ENCODE data around the gene TTC7B. TPM values are rescaled to one million over a fixed set of nuclear protein-coding genes. Genes with fewer than 3 reads are reported as not detected.

TTC7B gene
- total and polyA plus RNA-seq, 10 of the 15 experiments (the other 5 are each of a cell fraction or from before 2014, with no cell fraction given) = under 0.01 to 1.1 (median 0.26) TPM; not detected in 2

- TF ChIP-seq ZBTB40 (IDR thresholded peaks at IDR 0.05; ENCODE audit: borderline replicate concordance) = no peak
- TF ChIP-seq MLLT1 (IDR thresholded peaks at IDR 0.05) = no peak
Observed at GRCh38 chr14:90538095-90538494, 278.1 kb downstream of the TTC7B start (continued).

GRCh38 chr14:90536511-90537191 is 279.6 kb downstream of the TTC7B start:
- BruUV-seq (replicated peaks) = no TSS peak
- FAIRE-seq (no peak), ATAC-seq (no peak), DNase-seq (ENCODE audit: low read depth, low spot score) (no peak)
- WGBS (ENCODE audit: insufficient coverage, insufficient replicate concordance, low lambda C conversion rate, missing lambda C conversion rate) = 34% methylated on average over 23 of the region's 23 CpGs
- H3K9ac ChIP-seq (ENCODE audit: control insufficient read depth, insufficient read depth, low read length) = no peak overlapping the region
- POLR2A ChIA-PET = no interaction called here
- no peak overlapping the region for H2AFZ ChIP-seq (ENCODE audit: control insufficient read depth, low read depth, low read length)
- H3K4me3 ChIP-seq = no peak overlapping the region
- TF ChIP-seq RBBP5 (conservative IDR thresholded peaks at IDR 0.05) (no peak), BACH1 (IDR thresholded peaks at IDR 0.05; ENCODE audit: borderline replicate concordance) (no peak), USF2 (IDR thresholded peaks at IDR 0.05; ENCODE audit: borderline replicate concordance, low read depth, low read length) (no peak), CREM (IDR thresholded peaks at IDR 0.05; ENCODE audit: low read depth) (no peak), YY1 (IDR thresholded peaks at IDR 0.05; ENCODE audit: low read depth, low read length) (no peak), BCL3 (IDR thresholded peaks at IDR 0.05; ENCODE audit: borderline replicate concordance, insufficient read depth, low read depth, low read length, poor library complexity, severe bottlenecking) (no peak), PKNOX1 (IDR thresholded peaks at IDR 0.05) (no peak), MEF2A (IDR thresholded peaks at IDR 0.05; ENCODE audit: insufficient read depth, low read depth, low read length) (no peak)
- no peaks in the 10 kb centered on the region for H3K27me3 ChIP-seq (replicated peaks in 1 of 2; ENCODE audit: control insufficient read depth in 2 of 2, insufficient read depth in 2 of 2, low read length in 1 of 2)
- H3K4me2 ChIP-seq (ENCODE audit: control insufficient read depth, insufficient read depth) = no peak overlapping the region
- intact Hi-C loops (cut with micrococcal nuclease; ENCODE audit: unreplicated experiment) = no loop called here
- no peaks in the 10 kb centered on the region for H3K79me2 ChIP-seq (ENCODE audit: control insufficient read depth, insufficient read depth, low read length)
- CTCF ChIA-PET = interaction anchor here (0.6 kb wide), 1 partner anchor 146 kb away, joined by 3 read pairs; no protein-coding TSS in a partner anchor
- SMC1A ChIA-PET (ENCODE audit: uncharacterized antibody, unreplicated experiment) = no interaction called here
- no peaks in the 10 kb centered on the region for H3K4me1 ChIP-seq (ENCODE audit: control insufficient read depth, insufficient read depth, low read length)
- H4K20me1 ChIP-seq (ENCODE audit: control insufficient read depth, insufficient read depth) = no peaks in the 10 kb centered on the region
- H3K9me3 ChIP-seq (replicated peaks; ENCODE audit: control insufficient read depth, insufficient read depth, low read length) = no peaks in the 10 kb centered on the region
- H3K36me3 ChIP-seq (ENCODE audit: control insufficient read depth in 2 of 2, insufficient read depth in 2 of 2, low read length in 1 of 2) = no peaks in the 10 kb centered on the region
- in situ Hi-C loops (cut with MboI) = no loop called here
- no peak overlapping the region for H3K27ac ChIP-seq (ENCODE audit: control insufficient read depth, insufficient read depth)
- RAD21 ChIA-PET (ENCODE audit: unreplicated experiment) = no interaction called here
